NCI-H1048 (cell line): ENCODE measurements around the gene TMEM74B.

Experiments
- DNase-seq: peaks from one replicate; lab custom pipeline; 2025; lab: John Stamatoyannopoulos, UW

The TMEM74B gene

GRCh38 chr20:1205802-1206201 is 21.0 kb upstream of the TMEM74B start:
- no peak for DNase-seq

GRCh38 chr20:1204576-1204975 is 19.8 kb upstream of the TMEM74B start:
- no peak for DNase-seq

GRCh38 chr20:1204113-1204512 is 19.3 kb upstream of the TMEM74B start:
- DNase-seq = no peak

DNA sequence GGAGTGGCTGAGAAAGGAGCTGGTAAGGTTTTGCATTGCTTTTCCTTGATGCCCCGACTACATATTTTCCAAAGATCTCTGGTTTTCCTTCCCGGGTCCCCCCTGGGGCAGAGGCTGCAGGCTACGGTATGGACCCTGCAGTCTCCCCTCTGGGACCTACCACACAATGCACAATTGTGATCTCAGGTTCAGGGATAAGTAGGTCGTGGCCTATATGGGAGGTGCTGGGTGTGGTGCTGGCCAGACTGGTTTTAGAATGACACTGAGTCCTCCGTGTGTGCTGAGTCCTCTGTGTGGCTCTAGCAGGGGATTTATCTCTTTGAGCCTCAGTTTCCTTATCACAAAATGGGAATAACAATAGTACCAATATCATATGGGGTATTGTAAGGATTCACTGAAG is 18.8 kb upstream of the TMEM74B start:
- no peak for DNase-seq

GRCh38 chr20:1202762-1203504 is 18.2 kb upstream of the TMEM74B start, which contains the start of gene C20orf202:
C20orf202 (plus strand) TSS chr20:1203454; CDS start chr20:1203586, 132 bp downstream.
- no peak for DNase-seq

DNA sequence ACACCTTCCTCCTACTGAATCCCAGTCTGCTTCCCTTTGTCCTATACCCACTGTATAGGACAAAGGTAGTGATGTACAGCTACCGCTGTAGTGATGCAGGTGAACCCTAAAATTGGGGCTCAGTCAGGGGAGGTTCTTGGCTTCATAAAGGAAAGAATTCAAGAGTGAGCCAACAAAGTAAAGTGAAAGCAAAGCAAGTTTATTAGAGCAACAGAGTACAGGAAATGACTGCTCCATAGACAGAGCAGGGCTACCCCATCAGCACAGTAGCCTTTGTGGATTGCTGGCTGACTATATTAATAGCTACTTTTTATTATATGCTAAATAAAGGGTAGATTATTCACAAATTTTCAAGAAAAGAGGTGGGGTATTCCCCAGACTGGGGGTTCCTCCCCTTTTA is 15.2 kb upstream of the TMEM74B start:
- no peak for DNase-seq

- no peak for DNase-seq
Observed at GRCh38 chr20:1199212-1199873, 14.6 kb upstream of the TMEM74B start.

DNA sequence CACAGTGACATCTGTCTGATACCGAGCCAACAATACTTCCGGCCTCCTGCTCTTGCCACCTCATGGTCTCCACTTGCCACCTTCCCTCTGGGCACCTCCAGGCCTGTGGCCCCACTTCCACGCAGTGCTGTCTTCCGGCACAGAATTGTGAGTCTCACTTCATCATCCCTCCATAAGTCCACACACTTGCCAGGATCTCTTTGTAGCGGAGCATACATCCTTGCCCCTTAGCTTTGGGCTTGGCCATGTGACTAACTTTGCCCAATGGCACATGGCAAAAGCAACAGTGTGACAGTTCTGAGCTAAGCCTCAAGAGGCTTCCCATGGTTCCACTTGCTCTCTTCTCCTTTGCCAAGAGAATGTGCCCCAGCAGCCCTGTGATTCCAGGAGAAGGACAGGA is 14.0 kb upstream of the TMEM74B start:
- no peak for DNase-seq

DNA sequence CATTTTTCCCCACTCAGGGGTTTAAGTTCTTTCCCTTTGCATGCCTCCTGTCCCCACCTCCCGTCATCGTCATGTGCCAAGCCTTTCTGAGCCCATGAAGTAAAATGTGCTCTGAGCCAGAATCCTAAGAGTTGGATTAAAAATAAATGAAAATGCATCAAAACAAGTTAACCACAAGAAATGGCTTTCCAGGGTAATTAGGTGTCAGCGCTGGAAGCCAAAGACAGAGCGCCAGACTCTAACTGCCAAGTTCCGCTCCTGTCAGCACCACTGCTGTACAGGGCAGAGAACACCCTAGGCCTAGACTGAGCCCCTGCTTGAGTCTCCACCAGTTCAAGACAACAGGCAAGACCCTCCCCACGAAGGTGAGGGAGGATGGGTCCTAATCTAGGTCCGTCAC is 13.0 kb upstream of the TMEM74B start:
- no peak for DNase-seq

GRCh38 chr20:1196634-1197033 is 11.9 kb upstream of the TMEM74B start:
- no peak for DNase-seq

GRCh38 chr20:1195226-1195625 is 10.4 kb upstream of the TMEM74B start:
- DNase-seq = no peak

DNA sequence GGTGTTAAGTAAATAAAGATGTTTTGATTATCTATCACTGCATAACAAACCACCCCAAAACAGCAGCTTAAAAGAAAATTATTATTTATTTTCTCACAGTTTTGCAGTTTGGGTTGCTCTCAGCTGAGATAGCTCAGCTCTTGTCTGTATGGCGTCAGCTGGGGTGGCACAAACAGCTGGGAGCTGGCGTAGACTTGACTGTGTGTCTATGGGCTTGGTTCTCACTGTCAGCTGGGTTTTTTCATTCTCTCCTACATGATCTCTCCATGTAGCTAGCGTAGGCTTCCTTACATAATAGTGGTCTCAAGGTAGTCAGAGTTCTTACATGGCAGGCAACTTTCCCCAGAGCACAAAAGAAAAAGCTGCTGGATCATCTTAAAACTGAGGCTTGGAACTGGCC is 6.5 kb upstream of the TMEM74B start:
- DNase-seq = no peak

DNA sequence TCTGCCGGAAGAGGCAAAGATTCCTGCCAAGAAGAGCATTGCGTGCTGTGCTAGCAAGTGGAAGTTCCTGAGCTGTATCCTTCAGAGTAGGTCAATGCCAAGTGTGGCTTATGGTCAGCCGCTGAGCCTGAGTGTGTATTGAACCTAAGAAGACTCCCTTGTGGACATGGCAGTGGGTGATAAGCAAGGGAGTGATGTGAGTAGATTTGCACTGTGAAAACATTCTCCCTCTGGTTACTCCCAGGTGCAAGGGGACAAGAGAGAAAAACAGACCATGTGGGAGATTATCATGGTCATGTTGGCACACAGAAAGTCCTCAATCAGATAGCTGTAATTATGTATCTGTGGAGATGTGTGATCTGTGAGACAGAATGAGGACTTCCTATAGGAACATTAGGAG is 6.1 kb upstream of the TMEM74B start:
- DNase-seq = no peak

- DNase-seq = no peak
Observed at GRCh38 chr20:1189827-1190226, 5.0 kb upstream of the TMEM74B start.

DNA sequence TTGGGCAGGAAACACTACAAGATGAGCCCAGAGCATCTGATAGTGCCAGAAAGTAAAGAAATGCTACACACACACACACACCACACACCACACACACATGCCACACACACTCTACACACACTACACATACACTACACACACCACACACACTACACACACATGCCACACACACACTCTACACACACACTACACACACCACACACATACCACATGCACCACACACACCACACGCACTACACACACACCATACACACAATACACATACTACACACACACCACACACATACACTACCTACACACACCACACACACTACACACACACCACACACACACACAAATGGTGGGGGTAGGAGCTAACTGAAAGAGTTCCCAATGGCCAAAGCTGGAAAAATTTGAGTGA is 3.6 kb upstream of the TMEM74B start:
- DNase-seq = no peak

DNA sequence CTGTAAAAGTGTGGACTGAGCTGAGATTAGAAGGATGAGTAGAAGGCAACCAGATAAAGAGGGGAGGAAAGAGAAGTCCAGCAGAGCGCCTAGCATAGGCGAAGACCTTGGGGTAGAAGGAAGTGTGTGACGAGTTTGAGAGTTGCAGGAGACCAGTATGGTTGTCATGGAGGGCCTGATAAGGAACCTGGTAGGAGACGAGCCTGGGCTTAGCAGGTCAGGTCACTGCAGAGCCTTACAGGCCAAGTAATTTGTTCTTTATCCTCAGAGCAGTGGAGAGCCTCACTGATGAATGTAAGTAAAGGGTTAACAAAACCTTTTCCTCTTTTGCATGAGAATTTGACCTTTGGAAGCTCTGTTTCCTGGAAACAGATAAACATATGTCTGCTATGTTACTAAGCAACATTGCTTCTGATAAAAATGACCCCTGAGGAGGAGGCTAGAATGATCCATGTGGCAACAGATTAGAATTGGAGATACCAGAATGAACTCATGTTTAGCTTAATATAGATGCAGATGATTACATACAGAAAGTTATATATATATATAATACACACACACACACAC is 2.9 kb upstream of the TMEM74B start:
- DNase-seq = no peak

GRCh38 chr20:1186367-1186991 is 1.7 kb upstream of the TMEM74B start:
- DNase-seq = no peak

DNA sequence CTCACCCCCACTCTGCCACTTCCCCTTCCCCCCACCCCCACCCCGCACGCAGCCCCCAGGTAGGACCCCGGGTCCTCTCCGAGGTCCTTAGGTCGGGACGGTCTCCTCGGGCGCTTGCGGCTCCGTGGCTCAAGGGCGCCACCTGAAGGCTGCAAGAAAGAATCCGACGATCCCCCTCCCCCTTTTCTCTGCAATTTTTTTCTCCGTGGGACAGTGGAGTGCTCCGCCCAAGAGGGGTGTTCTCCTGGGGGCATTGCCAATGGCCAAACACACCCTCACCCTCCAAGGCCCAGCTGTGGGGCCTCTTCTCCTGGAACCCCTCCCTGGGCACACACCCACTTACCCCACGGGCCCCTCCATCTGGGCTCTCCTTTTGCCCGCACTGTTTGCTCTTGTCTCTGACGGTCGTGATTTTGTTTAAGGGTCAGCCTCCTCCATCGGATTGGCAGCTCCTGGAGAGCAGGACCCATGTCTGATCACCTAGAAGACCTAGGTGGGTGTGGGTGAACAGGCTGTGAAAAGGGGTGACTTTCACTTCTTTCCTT is 1.1 kb upstream of the TMEM74B start:
- peak; percentile 9 for DNase-seq

- DNase-seq = no peak
Observed at GRCh38 chr20:1185316-1185741, 548 bp upstream of the TMEM74B start.

DNA sequence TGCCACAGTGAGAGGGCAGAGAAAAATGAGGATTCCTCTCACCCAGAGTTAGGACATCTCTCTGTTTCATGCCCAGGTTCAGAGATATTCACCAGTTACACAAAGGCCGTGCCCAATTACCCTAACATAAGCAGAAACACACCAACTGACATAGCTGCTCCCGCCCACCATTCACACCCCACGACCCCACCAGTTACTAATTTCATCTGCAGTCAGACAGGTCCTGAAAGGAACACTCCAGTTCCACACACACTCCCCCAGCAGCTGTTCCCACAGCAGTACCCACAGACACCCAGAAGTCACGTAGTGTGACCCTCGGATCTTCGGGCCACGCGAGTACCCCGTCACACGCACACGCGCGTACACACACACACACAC is 532 bp downstream of the TMEM74B start:
- DNase-seq = no peak

DNA sequence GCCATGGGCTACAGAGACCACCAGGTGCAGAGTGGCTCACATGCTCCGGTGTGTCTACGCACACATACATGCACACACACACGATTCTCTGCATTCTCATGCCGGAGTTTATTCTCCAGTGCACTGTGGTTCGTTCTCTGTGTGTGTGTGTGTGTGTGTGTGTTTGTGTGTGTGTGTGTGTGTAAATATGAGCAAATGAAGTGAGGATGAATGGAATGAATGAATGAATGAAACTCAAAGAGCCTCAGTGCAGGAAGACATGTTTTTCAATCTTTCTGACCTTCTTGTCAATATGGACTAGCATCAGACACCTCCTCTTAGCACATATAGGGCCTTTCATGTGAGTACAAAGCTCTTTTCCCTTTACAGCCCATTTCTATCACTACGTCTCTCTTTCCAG is 1.6 kb downstream of the TMEM74B start:
- DNase-seq = no peak

DNA sequence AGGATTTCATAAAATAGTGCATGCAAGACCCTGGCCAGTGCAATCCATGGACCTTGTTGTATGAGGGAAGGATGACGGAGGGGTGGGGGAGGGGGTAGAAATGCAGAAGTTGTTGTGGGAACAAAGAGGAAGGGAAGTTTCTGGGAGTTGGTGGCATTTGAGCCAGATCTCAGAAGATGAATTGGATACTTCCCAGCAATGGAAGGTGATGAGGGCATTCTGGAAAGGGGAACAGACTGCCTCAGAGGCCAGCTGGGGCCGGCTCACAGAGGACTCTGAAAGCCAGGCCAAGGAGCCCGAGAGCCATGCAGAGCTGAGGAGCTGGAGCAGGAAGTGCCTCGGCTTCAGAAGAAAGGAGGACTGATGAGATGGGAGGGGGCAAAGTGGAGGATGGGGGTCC is 2.7 kb downstream of the TMEM74B start:
- no peak for DNase-seq

DNA sequence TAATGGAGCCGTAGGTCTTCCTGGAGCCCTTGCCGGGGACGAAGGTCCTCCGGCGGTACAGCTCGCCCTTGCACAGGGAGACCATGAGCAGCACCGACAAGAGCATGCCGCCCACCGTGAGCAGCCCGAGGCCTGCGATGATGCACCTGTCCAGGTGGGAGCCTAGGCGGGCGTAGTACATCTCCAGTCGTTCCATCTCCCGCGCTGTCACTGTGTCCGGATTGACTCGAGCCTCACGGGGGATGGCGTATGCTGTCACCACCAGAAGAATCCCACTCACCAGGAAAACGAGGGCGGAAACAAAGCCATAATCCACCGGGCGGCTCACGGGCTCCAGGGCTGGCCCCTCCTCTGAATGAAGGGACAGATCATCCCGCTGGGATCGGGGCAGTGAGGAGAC is 3.8 kb downstream of the TMEM74B start:
- DNase-seq = no peak
